ENCODE data around the gene RUVBL1.

DNA sequence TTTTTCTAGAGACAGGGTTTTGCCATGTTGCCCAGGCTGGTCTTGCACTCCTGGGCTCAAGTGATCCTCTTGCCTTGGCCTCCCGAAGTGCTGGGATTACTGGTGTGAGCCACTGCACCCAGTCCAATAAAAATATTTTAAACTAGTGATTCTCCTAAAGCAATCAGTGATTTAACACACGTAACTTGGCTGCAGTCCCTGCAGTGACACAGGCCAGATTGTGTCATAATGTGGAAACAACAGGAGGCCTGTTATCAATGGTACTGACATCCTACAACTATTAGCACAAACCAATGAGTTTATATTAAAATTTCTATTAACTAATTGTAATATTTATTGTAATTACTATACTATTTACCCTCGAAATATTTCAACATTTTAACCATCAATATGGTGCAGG is 73.0 kb downstream of the RUVBL1 start:
- TF ChIP-seq EP300 (IDR thresholded peaks at IDR 0.05) (no peak), CTCF (IDR thresholded peaks at IDR 0.05) (no peak)

All from sigmoid colon (tissue), 4 donors.